ENCODE measurements around the gene GCK.

DNA sequence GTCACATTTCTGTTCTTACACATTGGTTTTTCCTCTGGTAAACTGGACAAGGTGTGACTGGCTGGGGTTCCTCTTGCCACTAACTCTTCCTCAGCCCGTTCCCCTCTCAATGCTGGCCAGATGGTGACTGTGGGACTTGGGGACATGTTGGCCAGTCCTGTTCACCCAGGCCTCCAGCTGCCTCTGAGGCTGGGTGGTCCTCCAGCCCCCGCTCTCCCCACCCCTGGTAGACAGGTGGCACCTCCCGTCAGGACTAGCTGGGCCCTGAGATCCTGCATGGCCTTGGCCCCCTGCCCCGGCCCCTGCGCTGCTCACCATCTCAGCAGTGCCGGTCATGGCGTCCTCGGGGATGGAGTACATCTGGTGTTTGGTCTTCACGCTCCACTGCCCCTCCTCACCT lies 37.3 kb downstream of the GCK start:
- TF ChIP-seq RAD21 (IDR thresholded peaks at IDR 0.05; ENCODE audit: low read depth) (no peak), FOXM1 (IDR thresholded peaks at IDR 0.05; ENCODE audit: borderline replicate concordance, low read depth) (no peak), EP300 (IDR thresholded peaks at IDR 0.05; ENCODE audit: borderline replicate concordance) (no peak)
- TF ChIP-seq, protein P1, sequence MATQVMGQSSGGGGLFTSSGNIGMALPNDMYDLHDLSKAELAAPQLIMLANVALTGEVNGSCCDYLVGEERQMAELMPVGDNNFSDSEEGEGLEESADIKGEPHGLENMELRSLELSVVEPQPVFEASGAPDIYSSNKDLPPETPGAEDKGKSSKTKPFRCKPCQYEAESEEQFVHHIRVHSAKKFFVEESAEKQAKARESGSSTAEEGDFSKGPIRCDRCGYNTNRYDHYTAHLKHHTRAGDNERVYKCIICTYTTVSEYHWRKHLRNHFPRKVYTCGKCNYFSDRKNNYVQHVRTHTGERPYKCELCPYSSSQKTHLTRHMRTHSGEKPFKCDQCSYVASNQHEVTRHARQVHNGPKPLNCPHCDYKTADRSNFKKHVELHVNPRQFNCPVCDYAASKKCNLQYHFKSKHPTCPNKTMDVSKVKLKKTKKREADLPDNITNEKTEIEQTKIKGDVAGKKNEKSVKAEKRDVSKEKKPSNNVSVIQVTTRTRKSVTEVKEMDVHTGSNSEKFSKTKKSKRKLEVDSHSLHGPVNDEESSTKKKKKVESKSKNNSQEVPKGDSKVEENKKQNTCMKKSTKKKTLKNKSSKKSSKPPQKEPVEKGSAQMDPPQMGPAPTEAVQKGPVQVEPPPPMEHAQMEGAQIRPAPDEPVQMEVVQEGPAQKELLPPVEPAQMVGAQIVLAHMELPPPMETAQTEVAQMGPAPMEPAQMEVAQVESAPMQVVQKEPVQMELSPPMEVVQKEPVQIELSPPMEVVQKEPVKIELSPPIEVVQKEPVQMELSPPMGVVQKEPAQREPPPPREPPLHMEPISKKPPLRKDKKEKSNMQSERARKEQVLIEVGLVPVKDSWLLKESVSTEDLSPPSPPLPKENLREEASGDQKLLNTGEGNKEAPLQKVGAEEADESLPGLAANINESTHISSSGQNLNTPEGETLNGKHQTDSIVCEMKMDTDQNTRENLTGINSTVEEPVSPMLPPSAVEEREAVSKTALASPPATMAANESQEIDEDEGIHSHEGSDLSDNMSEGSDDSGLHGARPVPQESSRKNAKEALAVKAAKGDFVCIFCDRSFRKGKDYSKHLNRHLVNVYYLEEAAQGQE (IDR thresholded peaks at IDR 0.05; ENCODE audit: low read depth): no peak
